K562 (cell line): Measurements from ENCODE around the gene SLC1A4. TPM values are rescaled to one million over a fixed set of nuclear protein-coding genes. Genes with fewer than 3 reads are reported as not detected.

Experiments used
- CEBPG ChIP-seq, 3 experiments: fragments of 200-800 bp in 1 of 3; sonication (Bioruptor generic) in 1 of 3; sonication (generic) in 1 of 3; formaldehyde crosslinking in 1 of 3; IDR thresholded peaks in 2 of 3; conservative IDR thresholded peaks in 1 of 3; 2 replicates each; pipeline versions ENCODE4 v1.6.1 to v1.8.0; 2016 to 2022; ENCODE audit warnings: missing compliant biosample characterization in 2 of 3, missing genetic modification characterization in 2 of 3, mild to moderate bottlenecking in 1 of 3, missing genetic modification reagents in 1 of 3
- GABPB1 ChIP-seq: sonication (generic); formaldehyde crosslinking; IDR thresholded peaks from 2 replicates; pipeline ENCODE4 v1.8.0; 2022; ENCODE audit warnings: mild to moderate bottlenecking, missing genetic modification reagents
- SMARCA5 ChIP-seq: fragments of 450-650 bp; IDR thresholded peaks from 2 replicates; pipeline ENCODE4 v1.6.1; 2016
- SNRNP70 ChIP-seq: fragments of 200-400 bp; formaldehyde crosslinking; optimal IDR thresholded peaks from 2 replicates; pipeline ENCODE3; 2017; ENCODE audit warnings: low read depth, low read length
- ZNF143 ChIP-seq: sonication (generic); formaldehyde crosslinking; IDR thresholded peaks from 2 replicates; pipeline ENCODE4 v1.9.0; 2022; ENCODE audit warnings: mild to moderate bottlenecking, missing genetic modification reagents
- ZNF764 ChIP-seq: fragments of 250-450 bp; sonication (Bioruptor Pico); IDR thresholded peaks from 2 replicates; pipeline ENCODE4 v1.4.0; 2020; ENCODE audit warnings: low read depth, mild to moderate bottlenecking, moderate library complexity
- polyA plus RNA-seq, 8 experiments: library from polyadenylated mRNA; depleted of rRNA in 4 of 8; stranded (reverse) in 5 of 8; unstranded in 3 of 8; fragments of >200 nt; fragmentation: Nextera tagmentation in 2 of 8; fragmentation: Illumina TruSeq in 1 of 8; extraction: Ambion mirVana in 2 of 8; extraction: Trizol in 1 of 8; gene quantifications; 2 replicates each; pipeline versions ENCODE4 v1.2.1 to v1.2.3, GENCODE V29; 2011 to 2014; ENCODE audit warnings: inconsistent platforms in 1 of 8, missing spikeins in 1 of 8
- total RNA-seq, 7 experiments: library from RNA; depleted of rRNA in 6 of 7; stranded (reverse); fragments of >200 nt in 6 of 7; fragmentation: Illumina TruSeq in 2 of 7; extraction: Trizol in 2 of 7; gene quantifications; 2 replicates each; pipeline versions ENCODE4 v1.2.1 to v1.2.3, GENCODE V29; 2011 to 2021; ENCODE audit warnings: low replicate concordance in 1 of 7
- TF ChIP-seq, protein P1 (sequence below), 2 experiments: IDR thresholded peaks; 2 replicates each; pipeline ENCODE4 v1.6.1; 2011; ENCODE audit warnings: borderline replicate concordance in 1 of 2, control low read depth in 1 of 2, low read depth in 1 of 2, low read length in 1 of 2, mild to moderate bottlenecking in 1 of 2, mixed read lengths in 1 of 2, moderate library complexity in 1 of 2; ENCODE audit not compliant: insufficient read depth in 1 of 2, insufficient read length in 1 of 2, poor library complexity in 1 of 2, severe bottlenecking in 1 of 2; ENCODE audit errors: extremely low read depth in 1 of 2
- TF ChIP-seq, protein P2 (sequence below): IDR thresholded peaks from 2 replicates; pipeline ENCODE4 v1.6.1; 2016; ENCODE audit warnings: missing genetic modification characterization, missing compliant biosample characterization
- TF ChIP-seq, protein P3 (sequence below): fragments of 450-650 bp; IDR thresholded peaks from 2 replicates; pipeline ENCODE4 v1.6.1; 2017; ENCODE audit warnings: antibody characterized with exemption, mild to moderate bottlenecking
- TF ChIP-seq, protein P4 (sequence below): sonication (generic); formaldehyde crosslinking; IDR thresholded peaks from 2 replicates; pipeline ENCODE4 v1.8.0; 2023; ENCODE audit warnings: mild to moderate bottlenecking, missing genetic modification reagents

The SLC1A4 gene
- total and polyA plus RNA-seq, 9 of the 15 experiments (the other 6 are each of a cell fraction or from before 2014, with no cell fraction given): 4.4 to 24.0 (median 10.9) TPM

DNA sequence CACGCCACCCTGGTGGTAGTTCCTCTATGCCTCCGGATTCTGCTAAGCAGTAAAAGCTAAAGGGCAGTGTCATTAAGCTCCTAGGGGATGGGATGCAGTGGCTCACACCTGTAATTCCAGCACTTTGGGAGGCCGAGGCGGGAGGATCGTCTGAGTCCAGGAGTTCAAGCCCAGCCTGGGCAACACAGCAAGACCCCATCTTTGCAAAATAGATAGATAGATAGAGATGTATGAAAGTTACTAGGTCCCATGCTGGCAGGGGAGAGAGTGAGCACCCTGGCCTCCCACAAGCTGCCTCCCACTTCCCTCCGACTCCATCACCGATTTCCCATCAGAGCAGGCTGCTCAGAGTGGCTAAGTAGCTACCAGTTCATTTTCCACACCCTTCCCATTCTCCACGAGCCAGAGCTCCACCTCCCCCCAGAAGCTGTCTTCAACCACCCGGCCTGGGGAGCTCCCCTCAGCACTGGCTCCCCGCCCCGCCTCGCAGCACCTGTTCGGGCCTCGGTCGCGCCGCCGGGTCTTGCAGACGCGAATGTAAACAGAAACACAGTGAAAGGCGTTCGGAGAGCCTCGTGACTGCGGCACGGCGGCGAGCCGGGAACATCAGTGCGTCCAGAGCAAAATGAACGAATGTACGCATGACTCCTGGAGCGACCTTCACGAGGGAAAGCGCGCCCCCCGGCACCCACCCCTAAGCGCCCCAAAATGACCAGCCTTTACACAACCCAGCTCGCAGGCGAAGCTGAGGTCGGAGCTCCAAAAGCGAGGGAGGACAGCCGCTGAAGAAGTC, 66.4 kb downstream of the SLC1A4 start (continued):
- TF ChIP-seq, protein P1, sequence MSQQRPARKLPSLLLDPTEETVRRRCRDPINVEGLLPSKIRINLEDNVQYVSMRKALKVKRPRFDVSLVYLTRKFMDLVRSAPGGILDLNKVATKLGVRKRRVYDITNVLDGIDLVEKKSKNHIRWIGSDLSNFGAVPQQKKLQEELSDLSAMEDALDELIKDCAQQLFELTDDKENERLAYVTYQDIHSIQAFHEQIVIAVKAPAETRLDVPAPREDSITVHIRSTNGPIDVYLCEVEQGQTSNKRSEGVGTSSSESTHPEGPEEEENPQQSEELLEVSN (IDR thresholded peaks at IDR 0.05; ENCODE audit: borderline replicate concordance in 1 of 2, extremely low read depth in 1 of 2, insufficient read depth in 1 of 2, insufficient read length in 1 of 2, low read depth in 1 of 2, low read length in 1 of 2, poor library complexity in 1 of 2, severe bottlenecking in 1 of 2): peak; percentile 69 to 74
- TF ChIP-seq ZNF143: no peak
- TF ChIP-seq, protein P2, sequence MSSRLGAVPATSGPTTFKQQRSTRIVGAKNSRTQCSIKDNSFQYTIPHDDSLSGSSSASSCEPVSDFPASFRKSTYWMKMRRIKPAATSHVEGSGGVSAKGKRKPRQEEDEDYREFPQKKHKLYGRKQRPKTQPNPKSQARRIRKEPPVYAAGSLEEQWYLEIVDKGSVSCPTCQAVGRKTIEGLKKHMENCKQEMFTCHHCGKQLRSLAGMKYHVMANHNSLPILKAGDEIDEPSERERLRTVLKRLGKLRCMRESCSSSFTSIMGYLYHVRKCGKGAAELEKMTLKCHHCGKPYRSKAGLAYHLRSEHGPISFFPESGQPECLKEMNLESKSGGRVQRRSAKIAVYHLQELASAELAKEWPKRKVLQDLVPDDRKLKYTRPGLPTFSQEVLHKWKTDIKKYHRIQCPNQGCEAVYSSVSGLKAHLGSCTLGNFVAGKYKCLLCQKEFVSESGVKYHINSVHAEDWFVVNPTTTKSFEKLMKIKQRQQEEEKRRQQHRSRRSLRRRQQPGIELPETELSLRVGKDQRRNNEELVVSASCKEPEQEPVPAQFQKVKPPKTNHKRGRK (tag): no peak
- no peak for TF ChIP-seq ZNF764 (CRISPR knock-in tag)
- no peak for TF ChIP-seq SMARCA5
- TF ChIP-seq, protein P3, sequence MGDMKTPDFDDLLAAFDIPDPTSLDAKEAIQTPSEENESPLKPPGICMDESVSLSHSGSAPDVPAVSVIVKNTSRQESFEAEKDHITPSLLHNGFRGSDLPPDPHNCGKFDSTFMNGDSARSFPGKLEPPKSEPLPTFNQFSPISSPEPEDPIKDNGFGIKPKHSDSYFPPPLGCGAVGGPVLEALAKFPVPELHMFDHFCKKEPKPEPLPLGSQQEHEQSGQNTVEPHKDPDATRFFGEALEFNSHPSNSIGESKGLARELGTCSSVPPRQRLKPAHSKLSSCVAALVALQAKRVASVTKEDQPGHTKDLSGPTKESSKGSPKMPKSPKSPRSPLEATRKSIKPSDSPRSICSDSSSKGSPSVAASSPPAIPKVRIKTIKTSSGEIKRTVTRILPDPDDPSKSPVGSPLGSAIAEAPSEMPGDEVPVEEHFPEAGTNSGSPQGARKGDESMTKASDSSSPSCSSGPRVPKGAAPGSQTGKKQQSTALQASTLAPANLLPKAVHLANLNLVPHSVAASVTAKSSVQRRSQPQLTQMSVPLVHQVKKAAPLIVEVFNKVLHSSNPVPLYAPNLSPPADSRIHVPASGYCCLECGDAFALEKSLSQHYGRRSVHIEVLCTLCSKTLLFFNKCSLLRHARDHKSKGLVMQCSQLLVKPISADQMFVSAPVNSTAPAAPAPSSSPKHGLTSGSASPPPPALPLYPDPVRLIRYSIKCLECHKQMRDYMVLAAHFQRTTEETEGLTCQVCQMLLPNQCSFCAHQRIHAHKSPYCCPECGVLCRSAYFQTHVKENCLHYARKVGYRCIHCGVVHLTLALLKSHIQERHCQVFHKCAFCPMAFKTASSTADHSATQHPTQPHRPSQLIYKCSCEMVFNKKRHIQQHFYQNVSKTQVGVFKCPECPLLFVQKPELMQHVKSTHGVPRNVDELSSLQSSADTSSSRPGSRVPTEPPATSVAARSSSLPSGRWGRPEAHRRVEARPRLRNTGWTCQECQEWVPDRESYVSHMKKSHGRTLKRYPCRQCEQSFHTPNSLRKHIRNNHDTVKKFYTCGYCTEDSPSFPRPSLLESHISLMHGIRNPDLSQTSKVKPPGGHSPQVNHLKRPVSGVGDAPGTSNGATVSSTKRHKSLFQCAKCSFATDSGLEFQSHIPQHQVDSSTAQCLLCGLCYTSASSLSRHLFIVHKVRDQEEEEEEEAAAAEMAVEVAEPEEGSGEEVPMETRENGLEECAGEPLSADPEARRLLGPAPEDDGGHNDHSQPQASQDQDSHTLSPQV: peak; percentile 51
- no peak for TF ChIP-seq SNRNP70
- TF ChIP-seq GABPB1: peak; percentile 58; the same call in 1 of the 2 replicates
- no peak for TF ChIP-seq CEBPG (CRISPR knock-in tag; IDR thresholded peaks at IDR 0.05)
- TF ChIP-seq CEBPG (tag; conservative IDR thresholded peaks at IDR 0.05 in 1 of 2, IDR thresholded peaks at IDR 0.05 in 1 of 2): no peak
- TF ChIP-seq, protein P4, sequence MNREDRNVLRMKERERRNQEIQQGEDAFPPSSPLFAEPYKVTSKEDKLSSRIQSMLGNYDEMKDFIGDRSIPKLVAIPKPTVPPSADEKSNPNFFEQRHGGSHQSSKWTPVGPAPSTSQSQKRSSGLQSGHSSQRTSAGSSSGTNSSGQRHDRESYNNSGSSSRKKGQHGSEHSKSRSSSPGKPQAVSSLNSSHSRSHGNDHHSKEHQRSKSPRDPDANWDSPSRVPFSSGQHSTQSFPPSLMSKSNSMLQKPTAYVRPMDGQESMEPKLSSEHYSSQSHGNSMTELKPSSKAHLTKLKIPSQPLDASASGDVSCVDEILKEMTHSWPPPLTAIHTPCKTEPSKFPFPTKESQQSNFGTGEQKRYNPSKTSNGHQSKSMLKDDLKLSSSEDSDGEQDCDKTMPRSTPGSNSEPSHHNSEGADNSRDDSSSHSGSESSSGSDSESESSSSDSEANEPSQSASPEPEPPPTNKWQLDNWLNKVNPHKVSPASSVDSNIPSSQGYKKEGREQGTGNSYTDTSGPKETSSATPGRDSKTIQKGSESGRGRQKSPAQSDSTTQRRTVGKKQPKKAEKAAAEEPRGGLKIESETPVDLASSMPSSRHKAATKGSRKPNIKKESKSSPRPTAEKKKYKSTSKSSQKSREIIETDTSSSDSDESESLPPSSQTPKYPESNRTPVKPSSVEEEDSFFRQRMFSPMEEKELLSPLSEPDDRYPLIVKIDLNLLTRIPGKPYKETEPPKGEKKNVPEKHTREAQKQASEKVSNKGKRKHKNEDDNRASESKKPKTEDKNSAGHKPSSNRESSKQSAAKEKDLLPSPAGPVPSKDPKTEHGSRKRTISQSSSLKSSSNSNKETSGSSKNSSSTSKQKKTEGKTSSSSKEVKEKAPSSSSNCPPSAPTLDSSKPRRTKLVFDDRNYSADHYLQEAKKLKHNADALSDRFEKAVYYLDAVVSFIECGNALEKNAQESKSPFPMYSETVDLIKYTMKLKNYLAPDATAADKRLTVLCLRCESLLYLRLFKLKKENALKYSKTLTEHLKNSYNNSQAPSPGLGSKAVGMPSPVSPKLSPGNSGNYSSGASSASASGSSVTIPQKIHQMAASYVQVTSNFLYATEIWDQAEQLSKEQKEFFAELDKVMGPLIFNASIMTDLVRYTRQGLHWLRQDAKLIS: 0 out of 2 replicates have a peak, but pooled peaks have one; percentile 1
